ENCODE results near the gene PTPRD. TPM values are rescaled to one million over a fixed set of nuclear protein-coding genes. Genes with fewer than 3 reads are reported as not detected.

Gene PTPRD
- total RNA-seq, 3 donors from 2014 or later (not counting 1 experiment from before 2014, with no cell fraction given): 0.05 to 0.68 TPM; not detected in 1

DNA sequence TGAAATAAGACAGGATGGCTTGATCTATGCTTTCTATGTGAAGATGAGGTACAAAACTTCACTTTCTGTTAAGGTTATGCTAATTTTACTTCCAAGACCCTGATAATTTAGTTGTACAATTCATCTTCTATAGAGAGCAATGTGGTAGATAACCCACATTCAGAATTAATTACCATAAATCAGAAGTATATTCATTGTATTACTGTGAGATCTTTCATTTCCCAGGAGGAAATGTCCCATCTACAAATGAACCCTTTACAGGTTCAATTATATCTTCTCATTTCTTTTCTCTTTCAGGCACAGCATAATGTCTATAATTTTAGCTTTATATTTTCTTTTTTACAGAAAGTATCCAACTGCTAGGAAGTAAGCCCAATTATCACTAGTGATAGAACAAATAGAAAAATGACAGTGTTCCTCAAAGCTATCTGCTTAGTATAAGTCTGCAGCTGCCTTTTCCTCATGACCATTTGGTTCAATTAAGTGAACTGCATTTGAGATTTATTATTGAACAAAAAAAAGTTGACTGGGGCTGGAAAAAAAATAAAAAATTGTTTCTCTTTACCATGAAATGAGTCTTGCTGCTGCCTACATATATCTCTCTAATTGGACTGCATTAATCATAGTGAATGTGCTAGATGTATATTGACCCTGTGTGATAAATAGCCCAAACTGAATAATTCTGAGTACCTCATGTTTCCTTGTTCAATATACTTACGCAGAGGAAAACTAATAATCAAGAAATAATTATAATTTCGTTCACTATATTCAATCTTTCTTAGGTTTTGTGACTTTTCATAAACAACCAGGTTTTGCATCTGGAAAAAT, 1329.4 kb downstream of the PTPRD start:
- Histone ChIP-seq H3K27ac (ENCODE audit: low read length) (no peak overlapping the region), H3K4me3 (ENCODE audit: low read length) (no peak overlapping the region), H3K36me3 (ENCODE audit: control insufficient read depth, insufficient read depth, low read length) (no peaks in the 10 kb centered on the region), H3K27me3 (ENCODE audit: control insufficient read depth, insufficient read depth, low read length) (no peaks in the 10 kb centered on the region), H3K4me1 (ENCODE audit: control insufficient read depth, insufficient read depth, low read length) (no peaks in the 10 kb centered on the region), H3K9me3 (ENCODE audit: control insufficient read depth, insufficient read depth, low read length) (no peaks in the 10 kb centered on the region)
- Mint-ChIP-seq H3K27me3 (ENCODE audit: low read depth in 2 of 2) (no peaks in the 10 kb centered on the region), H3K27ac (no peak overlapping the region), H3K36me3 (no peaks in the 10 kb centered on the region), H3K9me3 (peaks cover 10 to 11% of the 10 kb centered on the region in 2 donors), H3K4me1 (no peaks in the 10 kb centered on the region), H3K4me3 (no peak overlapping the region)
- WGBS (ENCODE audit: insufficient coverage): 69% methylated on average over 2 of the region's 2 CpGs
- no peak for ATAC-seq
- intact Hi-C loops (cut with micrococcal nuclease): no loop called here
- TF ChIP-seq, protein P1, sequence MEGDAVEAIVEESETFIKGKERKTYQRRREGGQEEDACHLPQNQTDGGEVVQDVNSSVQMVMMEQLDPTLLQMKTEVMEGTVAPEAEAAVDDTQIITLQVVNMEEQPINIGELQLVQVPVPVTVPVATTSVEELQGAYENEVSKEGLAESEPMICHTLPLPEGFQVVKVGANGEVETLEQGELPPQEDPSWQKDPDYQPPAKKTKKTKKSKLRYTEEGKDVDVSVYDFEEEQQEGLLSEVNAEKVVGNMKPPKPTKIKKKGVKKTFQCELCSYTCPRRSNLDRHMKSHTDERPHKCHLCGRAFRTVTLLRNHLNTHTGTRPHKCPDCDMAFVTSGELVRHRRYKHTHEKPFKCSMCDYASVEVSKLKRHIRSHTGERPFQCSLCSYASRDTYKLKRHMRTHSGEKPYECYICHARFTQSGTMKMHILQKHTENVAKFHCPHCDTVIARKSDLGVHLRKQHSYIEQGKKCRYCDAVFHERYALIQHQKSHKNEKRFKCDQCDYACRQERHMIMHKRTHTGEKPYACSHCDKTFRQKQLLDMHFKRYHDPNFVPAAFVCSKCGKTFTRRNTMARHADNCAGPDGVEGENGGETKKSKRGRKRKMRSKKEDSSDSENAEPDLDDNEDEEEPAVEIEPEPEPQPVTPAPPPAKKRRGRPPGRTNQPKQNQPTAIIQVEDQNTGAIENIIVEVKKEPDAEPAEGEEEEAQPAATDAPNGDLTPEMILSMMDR (IDR thresholded peaks at IDR 0.05): no peak
- DNase-seq: no peak

DNA sequence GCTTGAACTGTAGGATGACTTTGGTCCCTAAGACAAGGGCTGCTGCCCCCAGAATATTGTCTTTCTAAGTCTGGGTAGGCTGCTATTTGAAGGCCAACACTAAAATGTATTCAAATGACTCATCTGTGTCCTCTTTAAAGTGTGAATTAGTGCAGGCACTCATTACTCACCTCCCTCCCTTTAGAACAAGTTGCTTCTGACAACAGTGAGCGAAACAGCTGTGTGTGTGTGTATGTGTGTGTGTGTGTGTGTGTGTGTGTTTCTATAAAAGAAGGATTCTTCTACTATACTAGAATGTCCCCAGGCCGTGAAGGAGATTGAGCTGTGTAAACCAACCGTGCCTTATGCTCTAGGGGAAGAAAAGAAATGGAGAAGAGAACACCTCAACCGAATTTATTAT, 1337.2 kb downstream of the PTPRD start:
- Mint-ChIP-seq H3K27ac (no peak overlapping the region), H3K4me1 (no peaks in the 10 kb centered on the region), H3K27me3 (ENCODE audit: low read depth in 2 of 2) (no peaks in the 10 kb centered on the region), H3K4me3 (no peak overlapping the region), H3K9me3 (peaks cover 0 to 5% of the 10 kb centered on the region in 2 donors), H3K36me3 (no peaks in the 10 kb centered on the region)
- Histone ChIP-seq H3K4me1 (ENCODE audit: control insufficient read depth, insufficient read depth, low read length) (no peaks in the 10 kb centered on the region), H3K27ac (ENCODE audit: low read length) (no peak overlapping the region), H3K36me3 (ENCODE audit: control insufficient read depth, insufficient read depth, low read length) (no peaks in the 10 kb centered on the region), H3K9me3 (ENCODE audit: control insufficient read depth, insufficient read depth, low read length) (no peaks in the 10 kb centered on the region), H3K27me3 (ENCODE audit: control insufficient read depth, insufficient read depth, low read length) (no peaks in the 10 kb centered on the region), H3K4me3 (ENCODE audit: low read length) (no peak overlapping the region)
- TF ChIP-seq, protein P1 (IDR thresholded peaks at IDR 0.05): no peak
- DNase-seq (no peak), ATAC-seq (no peak)
- WGBS (ENCODE audit: insufficient coverage): no CpG with 5 or more reads among the region's 4 CpGs
- intact Hi-C loops (cut with micrococcal nuclease): no loop called here

DNA sequence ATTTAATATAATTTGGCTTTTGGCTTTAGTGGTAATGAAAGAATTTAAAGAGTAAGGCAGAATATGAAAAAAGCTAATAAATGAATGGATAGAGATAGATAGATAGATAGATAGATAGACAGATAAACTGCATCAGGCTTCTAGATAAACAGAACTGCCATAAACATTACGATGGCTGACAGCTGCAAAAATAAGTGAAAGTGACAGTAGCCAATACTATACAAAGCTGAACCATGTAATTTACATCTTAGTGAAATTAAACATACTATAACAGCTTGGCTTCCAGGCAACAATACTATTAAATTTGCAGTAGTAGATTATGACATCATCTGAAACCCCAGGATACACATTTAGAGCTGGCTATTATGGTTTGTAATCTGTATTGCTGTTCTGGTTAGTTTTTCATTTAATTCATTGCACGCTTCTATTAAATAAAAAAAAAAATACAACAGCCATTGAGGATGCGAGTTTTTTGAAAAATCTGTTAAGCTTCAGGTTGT, 1354.8 kb downstream of the PTPRD start:
- Histone ChIP-seq H3K4me1 (ENCODE audit: control insufficient read depth, insufficient read depth, low read length) (no peaks in the 10 kb centered on the region), H3K27ac (ENCODE audit: low read length) (no peak overlapping the region), H3K27me3 (ENCODE audit: control insufficient read depth, insufficient read depth, low read length) (no peaks in the 10 kb centered on the region), H3K4me3 (ENCODE audit: low read length) (no peak overlapping the region), H3K9me3 (ENCODE audit: control insufficient read depth, insufficient read depth, low read length) (peaks cover 3% of the 10 kb centered on the region), H3K36me3 (ENCODE audit: control insufficient read depth, insufficient read depth, low read length) (no peaks in the 10 kb centered on the region)
- intact Hi-C loops (cut with micrococcal nuclease): no loop called here
- Mint-ChIP-seq H3K27me3 (ENCODE audit: low read depth in 2 of 2) (no peaks in the 10 kb centered on the region), H3K4me3 (no peak overlapping the region), H3K4me1 (no peaks in the 10 kb centered on the region), H3K9me3 (peaks cover 5 to 8% of the 10 kb centered on the region in 2 donors), H3K36me3 (peaks cover 10% of the 10 kb centered on the region), H3K27ac (no peak overlapping the region)
- ATAC-seq (no peak), DNase-seq (no peak)
- TF ChIP-seq, protein P1 (IDR thresholded peaks at IDR 0.05): no peak
- no CpG with 5 or more reads among the region's 3 CpGs for WGBS (ENCODE audit: insufficient coverage)
